Sigmoid colon (tissue), 7 donors: ENCODE data around the gene CAP2. TPM values are rescaled to one million over a fixed set of nuclear protein-coding genes. Genes with fewer than 3 reads are reported as not detected.
"Not testable (repeated sequence)": the region's sequence is repeated elsewhere in the genome, so short reads cannot be mapped to it uniquely, and the experiment has no call there.

Source experiments
- DNase-seq: peaks from one replicate; pipeline ENCODE4 v3.0.0-alpha.2; 2019
- H3K27ac ChIP-seq, 4 donors: fragments of 200-600 bp; sonication (generic); one replicate each; pipeline ENCODE4 v1.5.1; 2016 to 2019; ENCODE audit warnings: mild to moderate bottlenecking in 1 of 4
- H3K27me3 ChIP-seq, 3 donors: fragments of 200-600 bp; sonication (generic); one replicate each; pipeline ENCODE4 v1.5.1; 2019; ENCODE audit warnings: mild to moderate bottlenecking in 1 of 3
- H3K36me3 ChIP-seq, 4 donors: fragments of 200-600 bp; sonication (generic); one replicate each; pipeline ENCODE4 v1.5.1; 2016 to 2019
- H3K4me1 ChIP-seq, 4 donors: fragments of 200-600 bp; sonication (generic); one replicate each; pipeline ENCODE4 v1.5.1; 2017 to 2019
- H3K4me3 ChIP-seq, 4 donors: fragments of 200-600 bp; sonication (generic); one replicate each; pipeline ENCODE4 v1.5.1; 2017 to 2019; ENCODE audit warnings: mild to moderate bottlenecking in 2 of 4, moderate library complexity in 1 of 4
- H3K9me3 ChIP-seq, 4 donors: fragments of 200-600 bp in 3 of 4; sonication (generic) in 3 of 4; one replicate each; pipeline versions ENCODE4 v1.5.1 to v1.6.1; 2013 to 2019
- CTCF ChIP-seq, 4 experiments: fragments of 450-650 bp in 3 of 4; fragments of 200-600 bp in 1 of 4; IDR thresholded peaks; one replicate each; pipeline ENCODE4 v1.5.1; 2016 to 2019; ENCODE audit warnings: antibody characterized with exemption in 4 of 4, mild to moderate bottlenecking in 3 of 4, moderate library complexity in 2 of 4
- EP300 ChIP-seq, 4 donors: sonication (generic); formaldehyde crosslinking; IDR thresholded peaks; one replicate each; pipeline ENCODE4 v1.6.1; 2017; ENCODE audit warnings: antibody characterized with exemption in 4 of 4
- POLR2A ChIP-seq, 2 donors: fragments of 450-650 bp; IDR thresholded peaks; one replicate each; pipeline ENCODE4 v1.6.1; 2016; ENCODE audit warnings: antibody characterized with exemption in 2 of 2, mild to moderate bottlenecking in 2 of 2, moderate library complexity in 2 of 2
- POLR2AphosphoS5 ChIP-seq, 4 donors: sonication (generic); formaldehyde crosslinking; IDR thresholded peaks; one replicate each; pipeline ENCODE4 v1.6.1; 2017; ENCODE audit warnings: antibody characterized with exemption in 4 of 4
- WGBS, 2 donors: extraction: QIAGEN DNeasy Blood & Tissue Kit; methylation state at CpG; one replicate each; pipeline ENCODE4 v1.1.7; 2013; 5-methylcytosine and 5-hydroxymethylcytosine counted together
- intact Hi-C: fragments of 100-400 bp; cut with DNase I; formaldehyde crosslinking; loops from one replicate; pipeline ENCODE4 v1.15.1; 2023
- polyA plus RNA-seq, 3 donors: library from polyadenylated mRNA; stranded (reverse); fragments of 200-250 nt; gene quantifications; one replicate each; pipeline ENCODE4 v1.2.3, GENCODE V29; 2013
- total RNA-seq, 4 donors: library from RNA; depleted of rRNA; stranded (reverse); fragments of >200 nt; gene quantifications; one replicate each; pipeline ENCODE4 v1.1.0, GENCODE V29; 2016
- donor health status: healthy with polysubstance abuse.
- donor health status: Bipolar disorder and iron deficiency.
- donor health status: healthy.

CAP2 gene
- total and polyA plus RNA-seq, 7 donors: 0.92 to 67.1 (median 48.3) TPM

DNA sequence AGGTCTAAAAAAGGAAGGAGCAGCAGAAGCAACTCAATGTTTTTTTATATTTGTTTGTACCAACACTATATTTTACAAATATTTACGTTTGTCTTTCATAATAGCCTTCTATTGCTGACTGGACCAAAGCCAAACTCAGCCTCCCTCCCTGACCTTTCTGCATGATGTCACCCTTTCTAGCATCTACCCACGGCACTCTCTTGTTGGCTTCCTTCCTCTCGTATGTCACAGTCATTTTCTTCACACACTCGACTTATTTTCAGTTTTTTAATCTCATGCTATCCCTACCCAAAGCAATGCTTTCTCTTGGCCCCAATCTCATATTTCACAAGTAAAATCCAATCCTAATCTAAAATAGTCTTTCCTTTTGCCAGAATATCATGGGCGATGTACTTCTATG, 190.4 kb downstream of the CAP2 start:
- intact Hi-C loops: loop anchor here (1.0 to 10.0 kb wide), 6 partner anchors 115 to 569 kb away; partner anchors contain the start of genes CAP2, NHLRC1 and RBM24
- no peaks in the 10 kb centered on the region for H3K9me3 ChIP-seq
- no peaks in the 10 kb centered on the region for H3K36me3 ChIP-seq
- WGBS, 2 donors: 11 to 29% methylated on average over 5 of the region's 5 CpGs
- peak overlapping the region; percentile 74 to 92 (median 80) for H3K27ac ChIP-seq
- H3K4me3 ChIP-seq: peak overlapping the region in 1 of 4 donors; percentile 15
- TF ChIP-seq CTCF (IDR thresholded peaks at IDR 0.05): no peak
- TF ChIP-seq EP300 (IDR thresholded peaks at IDR 0.05): no peak
- no peak for TF ChIP-seq POLR2A (IDR thresholded peaks at IDR 0.05)
- peak in 3 of 4 donors; percentile 7 to 28 (median 18) for TF ChIP-seq POLR2AphosphoS5 (IDR thresholded peaks at IDR 0.05)
- peak; percentile 65 for DNase-seq
- H3K4me1 ChIP-seq: peaks cover 0 to 18% (median 11%) of the 10 kb centered on the region in 4 donors
- no peaks in the 10 kb centered on the region for H3K27me3 ChIP-seq

- intact Hi-C loops: loop anchor here (1.0 to 10.0 kb wide), 5 partner anchors 115 to 570 kb away; partner anchors contain the start of genes CAP2 and NHLRC1
- H3K4me3 ChIP-seq: peak overlapping the region in 2 of 4 donors; percentile 1 to 15
- 3 to 12% methylated on average over 7 of the region's 7 CpGs for WGBS, 2 donors
- H3K27me3 ChIP-seq: no peaks in the 10 kb centered on the region
- no peak for TF ChIP-seq POLR2A (IDR thresholded peaks at IDR 0.05)
- peak; percentile 85 to 92 (median 90) for TF ChIP-seq CTCF (IDR thresholded peaks at IDR 0.05)
- peak in 1 of 4 donors; percentile 3 for TF ChIP-seq POLR2AphosphoS5 (IDR thresholded peaks at IDR 0.05)
- no peak for TF ChIP-seq EP300 (IDR thresholded peaks at IDR 0.05)
- no peaks in the 10 kb centered on the region for H3K36me3 ChIP-seq
- H3K27ac ChIP-seq: peak overlapping the region; percentile 74 to 92 (median 80)
- peaks cover 0 to 18% (median 11%) of the 10 kb centered on the region in 4 donors for H3K4me1 ChIP-seq
- peak; percentile 79 for DNase-seq
- H3K9me3 ChIP-seq: no peaks in the 10 kb centered on the region
Measured at GRCh38 chr6:17584241-17584803, 190.9 kb downstream of the CAP2 start.

GRCh38 chr6:17585766-17586490, 192.5 kb downstream of the CAP2 start:
- no peak for DNase-seq
- no peaks in the 10 kb centered on the region for H3K27me3 ChIP-seq
- H3K4me1 ChIP-seq: peaks cover 0 to 14% (median 11%) of the 10 kb centered on the region in 4 donors
- no peaks in the 10 kb centered on the region for H3K9me3 ChIP-seq
- intact Hi-C loops: loop anchor here (10.0 kb wide), 1 partner anchor 571 kb away; no protein-coding TSS in a partner anchor
- TF ChIP-seq CTCF (IDR thresholded peaks at IDR 0.05): no peak
- TF ChIP-seq POLR2AphosphoS5 (IDR thresholded peaks at IDR 0.05): no peak
- TF ChIP-seq EP300 (IDR thresholded peaks at IDR 0.05): no peak
- TF ChIP-seq POLR2A (IDR thresholded peaks at IDR 0.05): no peak
- H3K4me3 ChIP-seq: no peak overlapping the region
- no peak overlapping the region for H3K27ac ChIP-seq
- H3K36me3 ChIP-seq: no peaks in the 10 kb centered on the region
- whole genome bisulfite sequencing, 2 donors: 68 to 72% methylated on average over 7 of the region's 7 CpGs

DNA sequence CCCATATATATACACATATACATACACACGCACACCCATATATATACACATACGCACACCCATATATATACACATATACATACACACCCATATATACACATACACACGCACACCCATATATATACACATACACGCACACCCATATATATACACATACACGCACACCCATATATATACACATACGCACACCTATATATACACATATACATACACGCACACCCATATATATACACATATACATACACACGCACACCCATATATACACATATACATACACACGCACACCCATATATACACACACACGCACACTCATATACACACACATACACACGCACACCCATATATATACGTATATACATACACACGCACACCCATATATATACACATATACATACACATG, 193.2 kb downstream of the CAP2 start:
- not testable (repeated sequence) for H3K9me3 ChIP-seq, H3K27ac ChIP-seq, DNase-seq, H3K27me3 ChIP-seq, H3K36me3 ChIP-seq, H3K4me3 ChIP-seq
- intact Hi-C loops: loop anchor here (10.0 kb wide), 1 partner anchor 572 kb away; no protein-coding TSS in a partner anchor
- peaks cover 0 to 13% (median 10%) of the 10 kb centered on the region in 4 donors for H3K4me1 ChIP-seq
- WGBS, 2 donors: 93 to 95% methylated on average over 13 of the region's 13 CpGs

- intact Hi-C loops: loop anchor here (10.0 kb wide), 1 partner anchor 573 kb away; no protein-coding TSS in a partner anchor
- Histone ChIP-seq H3K27me3 (no peaks in the 10 kb centered on the region), H3K36me3 (no peaks in the 10 kb centered on the region), H3K9me3 (no peaks in the 10 kb centered on the region), H3K4me3 (no peak overlapping the region), H3K4me1 (peaks cover 0 to 11% (median 10%) of the 10 kb centered on the region in 4 donors), H3K27ac (no peak overlapping the region)
- DNase-seq: no peak
- no peak for TF ChIP-seq POLR2A (IDR thresholded peaks at IDR 0.05)
- TF ChIP-seq POLR2AphosphoS5 (IDR thresholded peaks at IDR 0.05): no peak
- no peak for TF ChIP-seq EP300 (IDR thresholded peaks at IDR 0.05)
- no peak for TF ChIP-seq CTCF (IDR thresholded peaks at IDR 0.05)
- 24 to 69% methylated on average over 6 of the region's 6 CpGs for WGBS, 2 donors
Measured at GRCh38 chr6:17588011-17588410, 194.6 kb downstream of the CAP2 start.
